Sigmoid colon (tissue), 4 donors: ENCODE measurements around the gene TNNT2.

Experiments used
- CTCF ChIP-seq, 4 experiments: fragments of 450-650 bp in 3 of 4; fragments of 200-600 bp in 1 of 4; IDR thresholded peaks; one replicate each; pipeline ENCODE4 v1.5.1; 2016 to 2019; ENCODE audit warnings: antibody characterized with exemption in 4 of 4, mild to moderate bottlenecking in 3 of 4, moderate library complexity in 2 of 4
- EP300 ChIP-seq, 4 donors: sonication (generic); formaldehyde crosslinking; IDR thresholded peaks; one replicate each; pipeline ENCODE4 v1.6.1; 2017; ENCODE audit warnings: antibody characterized with exemption in 4 of 4
- POLR2A ChIP-seq, 2 donors: fragments of 450-650 bp; IDR thresholded peaks; one replicate each; pipeline ENCODE4 v1.6.1; 2016; ENCODE audit warnings: antibody characterized with exemption in 2 of 2, mild to moderate bottlenecking in 2 of 2, moderate library complexity in 2 of 2
- POLR2AphosphoS5 ChIP-seq, 4 donors: sonication (generic); formaldehyde crosslinking; IDR thresholded peaks; one replicate each; pipeline ENCODE4 v1.6.1; 2017; ENCODE audit warnings: antibody characterized with exemption in 4 of 4

GRCh38 chr1:201329801-201330200, 47.7 kb downstream of the TNNT2 start:
- TF ChIP-seq CTCF (IDR thresholded peaks at IDR 0.05): no peak
- TF ChIP-seq POLR2A (IDR thresholded peaks at IDR 0.05): no peak
- no peak for TF ChIP-seq POLR2AphosphoS5 (IDR thresholded peaks at IDR 0.05)
- no peak for TF ChIP-seq EP300 (IDR thresholded peaks at IDR 0.05)
